ENCODE measurements around the gene ZDHHC8.
"Not testable (repeated sequence)": the region's sequence is repeated elsewhere in the genome, so short reads cannot be mapped to it uniquely, and the experiment has no call there.

The ZDHHC8 gene

DNA sequence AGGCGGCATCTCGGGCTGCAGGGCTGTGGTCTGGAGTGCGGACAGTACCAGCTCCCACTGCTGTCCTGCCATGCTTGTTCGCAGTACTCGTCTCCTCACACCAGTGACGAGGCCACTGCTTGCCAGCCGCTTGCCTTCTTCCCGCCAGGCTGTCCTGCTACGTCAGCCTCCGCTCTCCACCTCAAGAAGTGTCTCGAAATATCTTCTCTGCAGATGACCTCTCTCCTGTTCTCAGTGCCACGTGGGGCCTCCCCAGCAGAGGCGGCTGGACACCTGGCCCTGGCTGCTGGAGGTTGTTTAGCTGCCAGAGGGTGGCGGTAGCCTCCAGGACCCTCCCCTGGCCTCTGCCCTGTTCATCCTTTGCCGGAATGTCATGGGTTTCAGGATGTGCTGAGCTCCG lies 22.3 kb downstream of the ZDHHC8 start:
- DNase-seq (ENCODE audit: low read depth, low spot score), result no peak
- no peak overlapping the region for H3K4me3 ChIP-seq (ENCODE audit: low read length)

- no peak overlapping the region for H3K4me3 ChIP-seq (ENCODE audit: low read length)
- DNase-seq (ENCODE audit: low read depth, low spot score), result no peak
Observed at GRCh38 chr22:20154602-20155187, 23.1 kb downstream of the ZDHHC8 start.

DNA sequence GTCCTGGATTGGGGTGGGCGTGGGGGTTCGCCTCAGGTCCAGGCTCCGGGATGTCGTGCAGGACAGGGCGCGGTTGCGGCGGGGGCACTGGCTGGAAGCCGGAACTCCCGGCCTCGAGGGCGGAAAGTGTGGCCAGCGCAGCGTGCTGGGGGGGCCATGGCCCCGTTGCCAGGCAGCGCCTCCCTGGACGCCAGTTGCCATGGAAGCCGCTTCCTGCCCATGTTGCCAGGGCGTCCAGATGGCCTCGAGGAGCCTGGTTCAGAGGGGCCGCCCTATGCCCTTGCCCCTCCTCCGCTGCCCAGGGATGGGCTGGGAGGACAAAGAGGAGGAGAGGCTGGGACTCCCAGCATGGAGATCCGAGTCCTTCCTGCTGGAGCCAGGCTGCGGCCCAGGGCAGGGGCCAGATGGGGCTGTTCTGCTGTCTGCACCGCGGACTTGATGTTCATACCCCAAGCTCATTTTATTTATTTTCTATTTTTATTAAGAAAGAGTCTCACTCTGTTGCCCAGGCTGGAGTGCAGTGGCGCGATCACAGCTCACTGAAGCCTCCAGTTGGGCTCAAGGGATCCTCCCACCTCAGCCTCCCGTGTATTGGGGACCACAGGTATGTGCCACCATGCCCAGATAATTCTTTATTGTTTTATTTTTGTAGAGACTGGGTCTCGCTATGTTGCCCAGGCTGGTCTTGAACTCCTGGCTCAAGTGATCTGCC lies 23.9 kb downstream of the ZDHHC8 start:
- no peak overlapping the region for H3K4me3 ChIP-seq (ENCODE audit: low read length)

GRCh38 chr22:20156042-20156389 lies 24.4 kb downstream of the ZDHHC8 start:
- no peak for DNase-seq (ENCODE audit: low read depth, low spot score)
- H3K4me3 ChIP-seq (ENCODE audit: low read length), result no peak overlapping the region

More for the DNA sequence above, 23.9 kb downstream of the ZDHHC8 start:
- no peak for DNase-seq (ENCODE audit: low read depth, low spot score)

DNA sequence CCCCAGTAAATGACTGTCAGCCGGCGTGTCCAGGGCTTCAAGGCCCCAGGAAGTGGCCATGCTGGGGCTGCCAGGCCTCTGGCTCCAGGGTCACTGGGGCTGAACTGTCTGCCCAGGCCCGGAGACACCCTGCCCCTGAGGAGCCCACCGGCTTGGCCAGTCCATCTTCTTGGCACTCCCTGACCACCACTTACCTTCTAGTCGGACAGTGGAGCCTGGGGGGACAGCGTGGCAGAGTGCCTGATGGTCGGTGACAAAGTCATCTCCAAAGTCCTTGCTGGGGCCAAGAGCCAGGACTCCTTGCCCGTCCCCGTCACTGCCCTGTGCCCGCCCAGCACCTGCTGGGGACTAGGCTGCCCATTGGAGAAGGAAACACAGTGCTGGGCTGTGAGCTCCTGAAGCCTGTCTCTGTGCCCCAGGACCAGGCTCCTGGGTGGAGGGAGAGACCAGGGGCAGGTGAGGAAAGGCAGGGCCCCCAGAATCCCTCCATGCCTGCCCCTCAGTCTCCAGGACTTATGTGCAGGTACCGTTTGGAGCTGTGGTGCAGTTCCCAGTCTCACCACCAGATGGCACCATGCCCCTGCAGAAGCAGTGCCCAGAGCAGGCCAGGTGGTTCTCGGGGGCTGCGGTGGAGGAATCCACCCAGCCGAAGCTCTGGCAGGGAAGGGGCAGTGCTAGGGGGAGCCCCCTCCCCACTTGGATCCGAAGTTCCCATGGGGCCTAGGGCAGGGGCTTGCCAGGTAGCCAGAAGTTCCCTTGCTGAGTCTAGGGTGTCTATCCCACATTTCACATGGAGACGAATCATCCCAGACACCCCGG lies 25.2 kb downstream of the ZDHHC8 start:
- H3K4me3 ChIP-seq (ENCODE audit: low read length), result no peak overlapping the region
- peak; percentile 82 for DNase-seq (ENCODE audit: low read depth, low spot score)

- no peak for DNase-seq (ENCODE audit: low read depth, low spot score)
- no peak overlapping the region for H3K4me3 ChIP-seq (ENCODE audit: low read length)
Observed at GRCh38 chr22:20157430-20158183, 26.0 kb downstream of the ZDHHC8 start.

DNA sequence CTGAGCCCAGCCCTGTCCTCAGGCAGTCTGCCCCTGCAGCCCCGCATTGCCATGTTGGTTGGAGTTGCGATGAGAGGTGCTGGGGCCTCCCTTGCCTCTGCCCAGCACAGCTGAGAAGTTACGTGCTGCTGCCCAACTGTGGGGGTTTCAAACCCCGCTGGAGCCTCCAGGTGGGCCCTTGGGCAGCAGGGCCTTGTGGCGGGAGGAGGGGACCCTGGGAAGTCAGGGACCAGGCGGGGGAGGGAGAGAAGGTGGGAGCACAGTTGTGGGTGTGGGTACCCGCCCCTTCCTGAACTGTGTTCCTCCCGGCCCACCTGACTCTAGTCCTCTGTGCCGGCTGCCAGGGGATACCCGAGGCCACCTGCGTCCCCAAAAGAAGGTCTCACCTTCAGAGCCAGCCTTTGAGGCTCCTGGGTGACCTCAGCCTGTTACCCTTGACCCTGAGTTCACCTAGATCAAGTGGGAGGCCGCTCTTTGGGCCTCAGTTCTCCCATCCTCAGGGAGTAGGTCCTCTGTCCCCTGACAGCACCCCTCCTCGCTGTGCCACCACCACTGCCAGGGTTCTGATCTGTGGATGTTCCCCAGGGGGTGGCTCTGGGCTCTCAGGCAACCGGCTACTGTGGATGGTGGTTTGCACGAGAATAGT lies 26.9 kb downstream of the ZDHHC8 start:
- DNase-seq (ENCODE audit: low read depth, low spot score), result no peak
- H3K4me3 ChIP-seq (ENCODE audit: low read length), result no peak overlapping the region

GRCh38 chr22:20159076-20159475 lies 27.5 kb downstream of the ZDHHC8 start:
- peak; percentile 19 for DNase-seq (ENCODE audit: low read depth, low spot score)
- no peak overlapping the region for H3K4me3 ChIP-seq (ENCODE audit: low read length)

DNA sequence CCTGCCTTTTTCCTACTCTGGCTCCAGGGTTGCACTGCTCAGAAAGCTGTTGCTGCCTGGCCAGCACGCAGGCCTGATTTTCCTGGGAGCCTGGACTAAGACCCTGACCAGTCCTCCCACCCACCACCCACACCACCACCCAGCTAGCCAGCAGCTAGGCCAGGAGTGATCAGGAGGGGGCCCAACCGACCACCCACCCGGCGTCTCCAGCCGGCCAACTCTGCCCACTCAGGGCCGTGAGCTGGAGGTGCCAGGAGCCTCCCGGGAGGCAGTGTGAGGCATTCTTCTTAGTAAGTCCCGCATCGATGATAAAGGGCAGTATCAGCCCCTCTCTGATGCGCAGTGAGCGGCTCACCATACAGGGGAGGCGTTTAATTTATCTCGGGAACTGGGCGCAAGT lies 27.9 kb downstream of the ZDHHC8 start:
- H3K4me3 ChIP-seq (ENCODE audit: low read length); DNase-seq (ENCODE audit: low read depth, low spot score): not testable (repeated sequence)

DNA sequence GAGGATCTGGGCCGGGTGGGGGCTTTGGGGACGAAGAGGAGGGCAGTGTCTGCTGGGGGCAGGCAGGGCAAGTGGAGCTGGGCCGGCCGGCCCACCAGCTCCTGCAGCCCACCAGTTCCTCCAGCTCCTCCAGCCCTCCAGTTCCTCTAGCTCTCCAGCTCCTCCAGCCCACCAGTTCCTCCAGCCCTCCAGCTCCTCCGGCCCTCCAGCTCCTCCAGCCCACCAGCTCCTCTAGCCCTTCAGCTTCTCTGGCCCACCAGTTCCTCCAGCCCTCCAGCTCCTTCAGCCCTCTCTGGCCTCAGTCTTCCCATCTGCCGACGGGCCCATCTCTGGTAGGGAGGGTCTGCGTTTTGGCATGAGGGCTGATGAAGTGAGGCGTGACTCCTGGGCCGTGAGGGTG lies 28.4 kb downstream of the ZDHHC8 start:
- no peak overlapping the region for H3K4me3 ChIP-seq (ENCODE audit: low read length)
- no peak for DNase-seq (ENCODE audit: low read depth, low spot score)

- no peak overlapping the region for H3K4me3 ChIP-seq (ENCODE audit: low read length)
- DNase-seq (ENCODE audit: low read depth, low spot score), result no peak
Observed at GRCh38 chr22:20164863-20165262, 33.3 kb downstream of the ZDHHC8 start.

DNA sequence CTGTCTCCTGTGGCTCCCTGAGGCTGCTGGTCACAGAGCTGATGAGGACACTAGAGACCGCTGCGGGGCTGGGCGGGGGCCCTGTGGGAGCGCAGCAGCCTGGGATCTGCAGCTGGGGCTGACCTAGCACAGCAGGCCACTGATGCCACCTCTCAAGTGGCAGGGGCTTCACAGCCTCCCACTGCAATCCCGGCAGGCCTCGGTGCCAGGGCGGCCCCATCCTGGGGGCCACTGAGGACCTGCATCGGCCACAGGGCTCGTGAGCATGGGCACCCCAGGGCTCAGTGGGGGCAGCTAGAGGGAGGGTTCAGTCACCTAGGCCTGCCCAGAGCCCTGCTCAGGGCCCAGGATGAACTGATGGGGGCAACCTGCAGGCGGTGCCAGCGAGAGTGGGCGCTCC lies 33.8 kb downstream of the ZDHHC8 start:
- DNase-seq (ENCODE audit: low read depth, low spot score), result no peak
- no peak overlapping the region for H3K4me3 ChIP-seq (ENCODE audit: low read length)

DNA sequence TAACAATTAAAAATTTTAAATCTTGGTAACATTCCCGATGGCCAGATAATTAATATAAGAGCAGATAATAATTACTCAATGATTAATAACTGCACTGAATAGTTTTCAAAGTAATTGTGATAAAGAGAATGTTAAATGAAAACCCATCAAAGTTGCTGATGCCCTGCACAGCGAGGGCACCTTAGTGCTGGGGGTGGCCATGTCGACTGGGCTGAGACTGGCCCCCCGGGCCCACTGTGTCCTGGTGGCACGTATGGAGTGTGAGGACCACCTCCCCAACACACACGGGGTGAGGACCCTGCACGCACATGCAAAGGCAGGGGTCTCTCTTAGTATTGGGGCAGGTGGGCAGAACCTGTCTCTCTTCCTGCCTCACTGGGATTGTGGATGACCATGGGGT lies 34.3 kb downstream of the ZDHHC8 start:
- no peak for DNase-seq (ENCODE audit: low read depth, low spot score)
- no peak overlapping the region for H3K4me3 ChIP-seq (ENCODE audit: low read length)

- H3K4me3 ChIP-seq (ENCODE audit: low read length), result no peak overlapping the region
- DNase-seq (ENCODE audit: low read depth, low spot score), result no peak
Observed at GRCh38 chr22:20166703-20167102, 35.1 kb downstream of the ZDHHC8 start.

- DNase-seq (ENCODE audit: low read depth, low spot score), result no peak
- H3K4me3 ChIP-seq (ENCODE audit: low read length), result no peak overlapping the region
Observed at GRCh38 chr22:20167643-20168322, 36.2 kb downstream of the ZDHHC8 start.

- no peak for DNase-seq (ENCODE audit: low read depth, low spot score)
- no peak overlapping the region for H3K4me3 ChIP-seq (ENCODE audit: low read length)
Observed at GRCh38 chr22:20169253-20169822, 37.7 kb downstream of the ZDHHC8 start.

DNA sequence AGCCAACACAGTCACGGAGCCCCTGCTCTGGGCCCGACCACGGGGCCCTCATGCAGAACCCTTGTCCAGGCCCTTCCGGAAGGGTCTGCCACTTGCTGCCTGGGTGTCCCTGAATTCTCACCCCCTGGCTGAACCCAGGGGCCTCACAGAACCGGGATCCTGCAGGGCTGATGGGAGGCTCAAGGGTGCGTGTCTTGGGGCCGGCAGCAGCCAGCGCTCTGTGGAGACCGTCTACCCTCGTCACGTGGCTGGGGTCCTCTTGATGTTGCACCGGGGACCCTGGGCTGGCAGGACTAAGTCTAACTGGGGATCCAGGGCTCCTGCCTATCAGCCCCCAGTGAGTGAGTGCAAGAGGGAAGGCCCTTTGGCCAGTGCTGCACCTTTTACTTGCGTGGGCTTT lies 38.6 kb downstream of the ZDHHC8 start:
- no peak overlapping the region for H3K4me3 ChIP-seq (ENCODE audit: low read length)
- no peak for DNase-seq (ENCODE audit: low read depth, low spot score)

Data from Jurkat, Clone E6-1 (cell line).